GM12875 (cell line): ENCODE measurements around the gene MOCS3.

ENCODE experiments used
- H3K4me3 ChIP-seq: one replicate; pipeline ENCODE4 v1.5.1; 2011; ENCODE audit warnings: low read depth, low read length, control low read depth
- CTCF ChIP-seq: IDR thresholded peaks from 2 replicates; pipeline ENCODE4 v1.5.1; 2011; ENCODE audit warnings: low read depth, mild to moderate bottlenecking, control low read depth, inconsistent platforms, low read length, moderate library complexity, borderline replicate concordance; ENCODE audit not compliant: insufficient read depth

The MOCS3 gene

GRCh38 chr20:50983321-50983720 lies 24.7 kb downstream of the MOCS3 start:
- H3K4me3 ChIP-seq: no peak overlapping the region
- TF ChIP-seq CTCF: no peak

GRCh38 chr20:50987493-50988210 lies 29.0 kb downstream of the MOCS3 start:
- no peak overlapping the region for H3K4me3 ChIP-seq
- peak; percentile 76 for TF ChIP-seq CTCF

- TF ChIP-seq CTCF: no peak
- H3K4me3 ChIP-seq: no peak overlapping the region
Observed at GRCh38 chr20:50991076-50991475, 32.5 kb downstream of the MOCS3 start.

GRCh38 chr20:50992336-50992732 lies 33.7 kb downstream of the MOCS3 start:
- no peak for TF ChIP-seq CTCF
- H3K4me3 ChIP-seq: no peak overlapping the region

- peak; percentile 39; the same call in 1 of the 2 replicates for TF ChIP-seq CTCF
Observed at GRCh38 chr20:50992733-50993457, 34.3 kb downstream of the MOCS3 start.

GRCh38 chr20:50993876-50994275 lies 35.3 kb downstream of the MOCS3 start:
- H3K4me3 ChIP-seq: no peak overlapping the region
- TF ChIP-seq CTCF: no peak

More at GRCh38 chr20:50992733-50993457, 34.3 kb downstream of the MOCS3 start:
- H3K4me3 ChIP-seq: no peak overlapping the region

GRCh38 chr20:50995506-50995905 lies 36.9 kb downstream of the MOCS3 start:
- H3K4me3 ChIP-seq: no peak overlapping the region
- TF ChIP-seq CTCF: no peak
